Activated T-cell treated with anti-CD3 and anti-CD28 coated beads, Interleukin-2, amount 50 U/mL, for 48 hours (primary cell): ENCODE measurements around the gene CARD10.
"Not testable (repeated sequence)": the region's sequence is repeated elsewhere in the genome, so short reads cannot be mapped to it uniquely, and the experiment has no call there.

Experiments used
- DNase-seq, 2 experiments: peaks; one replicate each; pipeline ENCODE4 v3.0.0-alpha.2; 2020

The CARD10 gene

GRCh38 chr22:37556710-37557109 lies 37.5 kb upstream of the CARD10 start:
- DNase-seq = no peak

DNA sequence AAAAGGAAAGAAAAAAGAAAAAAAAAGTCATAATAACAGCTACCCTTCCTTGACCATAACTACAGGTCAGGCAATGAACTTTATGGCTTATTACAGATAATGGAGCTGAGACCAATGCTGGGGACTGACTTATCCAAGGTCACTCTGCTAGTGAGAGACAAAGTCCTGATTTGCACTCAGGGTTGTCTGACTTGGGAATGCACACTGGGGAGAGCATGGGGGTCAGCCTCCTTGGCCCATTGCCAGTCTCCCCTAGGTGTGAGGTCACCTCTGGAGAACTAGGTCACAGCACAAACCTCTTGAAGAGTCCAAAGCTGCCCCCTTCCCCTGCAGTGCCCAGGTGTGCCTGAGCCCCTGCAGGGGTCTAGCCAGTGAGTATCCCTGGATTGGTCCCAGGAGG lies 35.8 kb upstream of the CARD10 start:
- no peak for DNase-seq

DNA sequence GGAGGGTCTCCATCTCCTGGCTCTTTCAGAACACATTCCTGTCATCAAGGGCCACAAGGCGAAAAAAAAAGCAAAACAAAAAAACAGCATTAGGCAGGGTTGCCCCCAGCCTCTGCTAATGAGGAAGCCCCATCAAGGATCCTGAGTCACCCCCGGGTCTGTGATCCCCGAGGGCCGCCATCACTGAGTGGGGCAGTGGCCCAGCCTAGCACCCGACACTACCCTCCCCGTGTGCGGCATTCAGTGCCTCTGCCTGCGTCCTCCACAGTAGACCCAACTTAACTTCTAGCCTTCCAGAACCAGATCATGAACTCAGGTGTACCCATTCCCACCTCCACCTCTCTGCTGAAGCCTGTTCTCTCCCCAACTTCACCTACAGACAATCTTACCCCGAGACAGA lies 34.5 kb upstream of the CARD10 start:
- DNase-seq = no peak

DNA sequence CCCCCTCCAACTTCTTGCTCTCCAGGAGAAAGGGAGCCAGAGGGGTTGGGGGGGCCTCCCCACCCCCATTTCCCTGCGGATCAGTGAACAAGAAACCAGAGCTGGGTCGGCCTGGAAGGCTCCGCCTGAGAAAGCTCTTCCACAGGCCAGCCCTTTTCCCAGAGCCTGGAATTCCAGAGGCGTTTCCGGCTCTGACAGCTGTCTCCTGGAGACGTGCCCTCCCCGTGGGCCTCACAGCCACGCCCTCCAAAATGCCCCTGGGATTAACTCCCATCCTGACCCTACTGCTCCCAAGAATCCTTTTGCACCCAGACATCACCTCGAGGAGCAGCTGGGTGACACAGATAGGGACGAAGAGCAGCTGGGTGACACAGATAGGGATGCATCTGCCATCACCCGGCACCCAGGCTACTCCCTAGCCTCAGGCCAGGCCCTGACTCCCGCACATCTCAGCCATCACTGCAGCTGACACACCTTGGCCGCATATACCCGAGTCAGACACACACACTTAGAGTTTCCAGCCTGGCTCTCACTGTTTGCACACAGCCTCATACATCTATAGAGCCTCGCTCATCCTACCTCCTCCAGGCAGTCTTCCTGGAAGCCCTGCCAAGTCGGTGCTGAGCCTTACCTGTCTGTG lies 33.4 kb upstream of the CARD10 start:
- no peak for DNase-seq

DNA sequence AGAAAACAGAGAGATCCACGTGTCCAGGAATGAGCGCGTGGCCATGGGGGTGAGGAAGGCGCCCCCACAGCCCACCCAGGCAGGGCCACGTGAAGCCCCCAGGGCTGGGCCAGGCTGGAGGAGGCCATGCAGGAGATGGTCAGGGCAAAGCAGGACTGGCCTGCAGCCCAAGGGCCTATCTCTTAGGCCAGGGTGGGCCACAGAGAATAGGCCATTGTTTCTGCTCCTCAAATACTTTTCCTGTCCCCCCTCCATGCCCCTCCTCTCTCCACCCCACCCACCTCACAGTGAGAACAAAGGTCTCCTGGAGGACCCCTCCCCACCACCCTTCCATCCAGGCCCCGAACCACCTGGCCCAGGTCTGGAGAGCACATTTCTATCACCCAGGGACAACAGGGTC lies 32.8 kb upstream of the CARD10 start:
- no peak for DNase-seq

GRCh38 chr22:37550921-37551320 lies 31.7 kb upstream of the CARD10 start:
- DNase-seq = not testable (repeated sequence)

- DNase-seq = no peak
Measured at GRCh38 chr22:37549704-37550059, 30.5 kb upstream of the CARD10 start.

GRCh38 chr22:37547251-37547741 lies 28.1 kb upstream of the CARD10 start:
- DNase-seq = no peak

GRCh38 chr22:37546437-37547250 lies 27.4 kb upstream of the CARD10 start:
- no peak for DNase-seq

DNA sequence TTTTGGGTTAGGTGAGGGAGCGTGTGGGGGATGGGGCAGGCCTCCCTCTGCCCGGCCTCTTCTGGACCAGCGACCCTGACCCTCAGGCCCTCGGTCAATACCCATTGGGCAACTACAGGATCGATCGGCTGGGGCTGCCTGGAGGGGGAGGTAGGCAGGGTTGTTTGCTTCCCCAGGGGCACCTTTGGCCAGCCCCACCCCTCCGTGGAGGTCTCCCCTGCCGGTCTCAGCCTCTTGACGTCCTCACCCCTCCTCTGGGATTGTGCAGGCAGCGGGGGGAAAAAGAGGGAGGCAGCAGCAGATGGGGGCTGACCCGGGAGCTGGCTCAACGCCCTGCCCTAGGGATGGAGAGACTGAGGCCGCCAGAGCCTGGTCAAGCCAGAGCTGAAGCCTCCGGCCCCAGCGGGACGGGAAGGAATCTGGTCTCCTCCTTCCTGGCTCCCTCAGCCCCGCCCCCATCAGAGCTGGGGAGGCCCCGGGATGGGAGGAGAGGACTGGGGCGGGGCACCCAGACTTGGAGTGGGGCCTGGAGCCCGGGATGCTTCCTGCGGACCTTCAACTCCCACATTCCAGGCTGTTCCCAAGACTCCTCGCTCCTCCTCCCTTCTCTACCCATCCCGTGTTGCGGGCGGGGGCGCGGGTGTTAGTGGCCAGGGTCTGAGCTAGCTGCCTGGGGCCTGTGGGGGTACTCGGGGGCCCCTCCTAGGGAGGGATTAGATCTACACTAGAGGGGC lies 26.7 kb upstream of the CARD10 start:
- no peak for DNase-seq

GRCh38 chr22:37544955-37545702 lies 25.9 kb upstream of the CARD10 start:
- peak; percentile 80 for DNase-seq

- DNase-seq = no peak
Measured at GRCh38 chr22:37542959-37543358, 23.7 kb upstream of the CARD10 start.

DNA sequence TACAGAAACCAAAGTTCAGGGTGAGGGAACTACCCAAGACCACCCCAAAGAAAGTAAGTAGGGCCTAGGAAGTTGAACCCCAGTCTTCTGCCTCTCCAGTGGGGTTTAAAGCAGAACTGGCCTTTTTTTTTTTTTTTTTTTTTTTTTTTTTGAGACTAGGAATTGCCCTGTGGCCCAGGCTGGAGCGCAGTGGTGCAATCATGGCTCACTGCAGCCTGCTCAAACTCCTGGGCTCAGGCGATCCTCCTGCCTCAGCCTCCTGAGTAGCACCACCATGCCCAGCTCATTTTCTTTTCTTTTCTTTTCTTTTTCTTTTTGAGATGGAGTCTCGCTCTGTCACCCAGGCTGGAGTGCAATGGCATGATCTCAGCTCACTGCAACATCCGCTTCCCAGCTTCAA lies 23.2 kb upstream of the CARD10 start:
- DNase-seq = not testable (repeated sequence)

DNA sequence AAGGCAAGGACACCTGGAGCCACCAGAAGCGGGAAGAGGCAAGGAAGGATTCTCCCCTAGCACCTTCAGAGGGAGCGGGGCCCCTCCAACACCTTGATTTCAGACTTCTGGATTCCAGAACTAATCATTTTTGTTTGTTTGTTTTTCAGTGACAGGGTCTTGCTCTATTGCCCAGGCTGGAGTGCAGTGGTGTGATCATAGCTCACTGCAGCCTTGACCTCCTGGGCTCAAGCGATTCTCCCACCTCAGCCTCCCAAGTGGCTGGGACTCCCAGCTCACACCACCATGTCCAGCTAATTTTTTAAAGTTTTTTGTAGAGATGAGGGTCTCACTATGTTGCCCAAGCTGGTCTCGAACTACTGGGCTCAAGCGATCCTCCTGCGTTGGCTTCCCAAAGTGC lies 20.6 kb upstream of the CARD10 start:
- DNase-seq = not testable (repeated sequence)

- DNase-seq = peak; percentile 92 to 96
Measured at GRCh38 chr22:37538590-37539357, 19.6 kb upstream of the CARD10 start.

DNA sequence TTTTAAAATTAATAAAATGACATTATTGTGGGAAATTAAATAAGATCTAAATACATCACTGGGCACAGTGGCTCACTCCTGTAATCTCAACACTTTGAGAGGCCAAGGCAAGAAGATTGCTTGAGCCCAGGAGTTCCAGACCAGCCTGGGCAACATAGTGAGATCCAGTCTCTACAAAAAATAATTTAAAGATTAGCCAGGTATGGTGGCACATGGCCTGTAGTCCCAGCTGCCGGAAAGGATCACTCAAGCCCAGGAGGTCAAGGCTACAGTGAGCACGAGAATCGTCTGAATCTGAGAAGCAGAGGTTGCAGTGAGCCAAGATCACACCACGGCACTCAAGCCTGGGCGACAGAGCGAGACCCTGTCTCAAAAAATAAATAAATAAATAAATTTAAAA lies 15.9 kb upstream of the CARD10 start:
- no peak for DNase-seq

GRCh38 chr22:37534445-37534844 lies 15.2 kb upstream of the CARD10 start:
- no peak for DNase-seq

GRCh38 chr22:37533995-37534394 lies 14.8 kb upstream of the CARD10 start:
- no peak for DNase-seq

DNA sequence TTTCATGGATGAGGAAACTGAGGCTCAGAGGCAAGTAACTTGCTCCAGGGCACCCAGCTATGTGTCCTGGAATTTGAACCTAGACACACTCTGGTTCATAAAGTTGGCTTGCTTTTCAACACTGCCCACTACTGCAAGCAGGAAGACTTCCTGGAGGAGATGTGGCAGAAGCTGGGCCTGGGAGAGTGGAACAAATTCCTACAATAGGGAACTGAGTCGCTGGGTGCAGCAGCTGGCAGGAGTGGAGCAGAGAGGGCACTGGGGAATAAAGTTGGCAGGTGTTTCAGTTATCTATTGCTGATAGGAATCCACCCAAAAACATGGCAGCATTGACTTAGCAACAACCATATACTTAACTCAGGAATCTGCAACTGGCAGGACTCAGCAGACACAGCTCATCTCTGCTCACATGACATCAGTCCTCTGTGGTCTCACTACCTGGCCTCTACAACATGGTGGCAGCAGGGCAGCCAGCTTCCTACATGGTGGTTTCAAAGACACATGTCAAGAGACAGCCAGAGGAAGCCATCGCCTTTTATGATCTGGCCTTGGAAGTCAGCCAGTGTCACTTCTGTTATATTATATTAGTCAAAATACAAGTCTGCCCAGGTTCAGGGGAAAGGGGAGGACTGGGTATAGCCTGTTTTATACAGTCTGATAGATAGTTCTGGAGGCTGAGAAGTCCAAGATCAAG lies 10.6 kb upstream of the CARD10 start:
- no peak for DNase-seq

DNA sequence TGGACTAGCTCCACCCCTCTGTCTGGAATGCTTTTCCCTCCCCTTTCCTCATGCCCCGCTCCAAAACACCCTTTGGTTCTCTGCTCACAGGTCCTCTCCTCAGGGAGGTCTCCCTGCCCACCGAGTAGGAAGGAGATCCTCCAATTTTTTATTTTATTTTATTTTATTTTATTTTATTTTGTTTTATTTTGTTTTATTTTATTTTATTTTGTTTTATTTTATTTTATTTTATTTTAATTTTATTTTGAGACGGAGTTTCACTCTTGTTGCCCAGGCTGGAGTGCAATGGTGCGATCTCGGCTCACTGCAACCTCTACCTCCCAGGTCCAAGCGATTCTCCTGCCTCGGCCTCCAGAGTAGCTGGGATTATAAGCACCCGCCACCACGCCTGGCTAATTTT lies 8.7 kb upstream of the CARD10 start:
- not testable (repeated sequence) for DNase-seq

GRCh38 chr22:37527081-37527752 lies 8.0 kb upstream of the CARD10 start:
- DNase-seq = not testable (repeated sequence)
